ENCODE data around the gene GLB1L. TPM values are rescaled to one million over a fixed set of nuclear protein-coding genes. Genes with fewer than 3 reads are reported as not detected.

GLB1L gene
- total and polyA plus RNA-seq, 2 of the 8 experiments (the other 6 are each of a cell fraction or from before 2014, with no cell fraction given): 3.7 to 4.0 TPM

- Histone ChIP-seq H3K4me3 (ENCODE audit: extremely low read depth in 1 of 4, insufficient read depth in 2 of 4, low read depth in 3 of 4, low read length in 4 of 4) (no peak overlapping the region), H3K9me3 (ENCODE audit: insufficient read depth in 2 of 2, low read depth in 1 of 2, low read length in 1 of 2) (no peaks in the 10 kb centered on the region), H3K27ac (ENCODE audit: low read depth, low read length) (no peak overlapping the region), H3K79me1 (ENCODE audit: low read depth, low read length) (no peaks in the 10 kb centered on the region; the same call in 1 of the 2 replicates), H4K5ac (ENCODE audit: insufficient read length, low read depth, low read length) (no peak overlapping the region), H3K56ac (replicated peaks; ENCODE audit: insufficient read length, low read depth, low read length) (no peak overlapping the region), H2AK5ac (ENCODE audit: low read depth, low read length) (no peak overlapping the region), H2BK120ac (replicated peaks; ENCODE audit: low read depth, low read length) (no peak overlapping the region), H2BK15ac (ENCODE audit: low read length) (no peak overlapping the region), H4K20me1 (replicated peaks in 1 of 2; ENCODE audit: control insufficient read depth in 1 of 2, insufficient read depth in 2 of 2, low read length in 2 of 2) (peaks cover 0 to 7% of the 10 kb centered on the region in 2 experiments), H2BK20ac (ENCODE audit: low read length) (no peak overlapping the region), H3K18ac (ENCODE audit: extremely low read depth, low read length) (no peak overlapping the region), H3K9ac (replicated peaks in 1 of 4; ENCODE audit: extremely low read depth in 1 of 4, low read depth in 3 of 4, low read length in 3 of 4) (no peak overlapping the region), H2AFZ (ENCODE audit: low read length) (no peak overlapping the region), H3K79me2 (ENCODE audit: control insufficient read depth in 1 of 2, insufficient read depth in 2 of 2, low read length in 2 of 2) (peaks cover 0 to 9% of the 10 kb centered on the region in 2 experiments; a peak in 2 of 4 replicates), H3K4me2 (ENCODE audit: insufficient read depth in 1 of 2, low read depth in 2 of 2, low read length in 2 of 2) (no peak overlapping the region), H3K23ac (ENCODE audit: insufficient read length) (no peak overlapping the region), H2BK12ac (ENCODE audit: low read depth, low read length) (no peak overlapping the region), H2BK5ac (ENCODE audit: low read depth, low read length) (no peak overlapping the region), H3K4ac (replicated peaks; ENCODE audit: insufficient read length, low read depth, low read length) (no peak overlapping the region), H3K23me2 (ENCODE audit: low read depth, low read length) (peaks cover 7% of the 10 kb centered on the region; the same call in 1 of the 2 replicates), H4K8ac (ENCODE audit: extremely low read depth, insufficient read depth, low read length) (no peak overlapping the region; the same call in 1 of the 2 replicates), H3K14ac (ENCODE audit: insufficient read length) (no peak overlapping the region), H4K91ac (replicated peaks; ENCODE audit: insufficient read length, low read length) (no peak overlapping the region), H3K4me1 (replicated peaks in 1 of 4; ENCODE audit: control insufficient read depth in 3 of 4, insufficient read depth in 4 of 4, low read length in 3 of 4) (peaks cover 0 to 13% (median 9%) of the 10 kb centered on the region in 4 experiments; a peak in 5 of 7 replicates), H3K36me3 (ENCODE audit: control insufficient read depth in 2 of 4, insufficient read depth in 4 of 4, low read length in 3 of 4) (peaks cover 10 to 49% (median 35%) of the 10 kb centered on the region in 4 experiments; a peak in 6 of 8 replicates), H3K27me3 (replicated peaks in 1 of 4; ENCODE audit: control insufficient read depth in 3 of 4, extremely low read depth in 1 of 4, insufficient read depth in 3 of 4, low read length in 3 of 4) (no peaks in the 10 kb centered on the region; a peak in 2 of 7 replicates)
- ChIA-PET CTCF (ENCODE audit: partially characterized antibody) (interaction anchor here (0.6 to 1.2 kb wide), 3 partner anchors 69 to 75 kb away, joined by 3 to 7 read pairs (median 4); no protein-coding TSS in a partner anchor), POLR2A (ENCODE audit: partially characterized antibody) (interaction anchor here (0.8 to 14.0 kb wide), 6 partner anchors 11 to 24 kb away, joined by 3 to 190 read pairs (median 4); partner anchors contain the start of genes GLB1L, STK16, TUBA4A and TUBA4B)
- DNase-seq (ENCODE audit: low read depth in 1 of 2, low spot score in 2 of 2): no peak
- no peak for FAIRE-seq
- WGBS, 2 experiments (ENCODE audit: extremely low coverage in 1 of 2, insufficient coverage in 1 of 2, insufficient read length in 1 of 2, insufficient replicate concordance in 2 of 2, low coverage in 1 of 2, low lambda C conversion rate in 2 of 2, missing lambda C conversion rate in 1 of 2): 95% methylated on average over 31 of the region's 31 CpGs; no CpG with 5 or more reads in 1 of the 2 experiments
- TF ChIP-seq SIRT6 (IDR thresholded peaks at IDR 0.05; ENCODE audit: low read length) (no peak), NRF1 (IDR thresholded peaks at IDR 0.05; ENCODE audit: low read depth, low read length) (no peak), RAD21 (IDR thresholded peaks at IDR 0.05 in 1 of 2, conservative IDR thresholded peaks at IDR 0.05 in 1 of 2; ENCODE audit: low read depth in 2 of 2, low read length in 2 of 2) (no peak)
These were observed 21.2 kb downstream of the GLB1L start for GRCh38 chr2:219223831-219224610.
